ENCODE data around the gene PSAPL1.

The PSAPL1 gene

DNA sequence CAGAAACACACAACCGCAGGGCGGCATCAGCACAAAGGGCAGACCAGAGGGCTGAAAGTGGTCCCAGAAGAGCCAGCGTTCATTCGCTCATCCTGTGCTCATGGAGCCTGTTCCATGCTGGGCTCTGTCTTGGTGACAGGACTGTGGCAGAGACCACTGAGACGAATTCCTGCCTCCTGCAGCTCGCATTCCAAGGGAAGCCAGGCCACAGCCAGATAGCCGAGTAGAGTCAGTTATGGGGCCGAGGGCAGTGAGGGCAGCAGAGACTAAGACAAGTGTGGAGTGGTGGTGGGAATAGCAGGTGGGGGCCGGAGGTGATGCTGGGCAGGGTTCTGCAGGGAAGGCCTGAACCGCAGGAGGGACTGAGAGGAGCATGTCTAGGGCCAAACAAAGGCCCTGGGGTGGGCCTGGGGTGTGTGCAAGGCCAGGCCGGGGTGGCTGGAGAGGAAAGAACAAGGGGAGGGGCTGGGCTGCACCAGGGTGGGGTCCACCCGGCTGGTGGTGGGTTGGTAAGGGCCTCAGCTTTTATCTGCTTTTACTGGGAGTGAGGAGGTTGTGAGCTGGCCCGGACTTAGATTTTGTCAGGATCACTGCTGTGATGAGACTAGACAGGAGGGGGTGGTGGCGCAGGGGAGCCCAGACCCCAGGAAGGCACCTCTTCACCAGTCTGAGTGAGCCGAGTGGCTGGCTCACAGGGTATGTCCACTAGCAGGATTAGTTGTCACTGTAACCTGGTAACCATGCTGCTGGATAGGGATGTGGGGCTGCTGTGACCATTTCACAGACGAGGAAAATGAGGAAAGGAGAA is 6.3 kb downstream of the PSAPL1 start:
- no peak for DNase-seq (ENCODE audit: low read depth)
- no peak for TF ChIP-seq CTCF (conservative IDR thresholded peaks at IDR 0.05; ENCODE audit: low read depth, low read length)
- no peak overlapping the region for H3K4me3 ChIP-seq (ENCODE audit: low read length)

DNA sequence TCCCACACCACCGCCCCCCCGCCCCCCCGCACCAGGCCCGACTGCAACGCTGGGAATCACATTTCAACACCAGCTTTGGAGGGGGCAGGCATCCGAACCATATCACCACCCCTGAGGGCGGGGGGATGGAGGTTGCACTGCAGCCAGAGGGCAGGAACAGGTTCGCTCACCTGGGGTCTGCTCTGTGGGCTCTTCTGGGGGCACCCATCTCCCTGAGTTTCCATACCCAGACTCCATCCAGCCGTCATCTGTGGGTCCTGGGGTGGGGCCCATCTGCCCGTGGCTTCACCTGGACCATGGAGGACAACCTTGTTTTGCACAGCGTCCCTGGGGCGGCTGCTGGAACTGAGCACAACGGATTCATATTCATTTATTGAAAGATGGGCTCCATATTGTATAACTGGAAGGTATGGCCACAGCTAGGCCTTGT is 6.9 kb downstream of the PSAPL1 start:
- TF ChIP-seq CTCF (conservative IDR thresholded peaks at IDR 0.05; ENCODE audit: low read depth, low read length): no peak
- DNase-seq (ENCODE audit: low read depth): no peak
- no peak overlapping the region for H3K4me3 ChIP-seq (ENCODE audit: low read length)

DNA sequence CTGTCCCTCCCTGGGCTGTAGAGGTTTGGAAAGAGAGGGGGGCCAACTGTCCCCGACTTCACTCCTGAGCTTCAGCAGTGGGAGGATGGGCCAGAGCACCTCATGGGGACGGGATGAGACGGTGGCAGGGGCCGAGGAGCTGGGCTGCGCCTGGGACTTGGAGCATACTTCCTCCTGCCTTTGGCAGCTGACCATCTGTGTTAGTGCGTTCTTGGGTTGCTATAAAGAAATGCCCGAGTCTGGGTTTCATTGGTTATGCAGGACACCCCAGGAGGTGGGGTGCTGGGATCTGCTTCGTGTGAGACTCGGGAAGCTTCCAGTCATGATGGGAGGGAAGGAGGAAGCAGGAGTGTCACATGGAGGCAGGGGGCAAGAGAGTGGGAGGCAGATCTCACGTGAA is 7.4 kb downstream of the PSAPL1 start:
- no peak overlapping the region for H3K4me3 ChIP-seq (ENCODE audit: low read length)
- no peak for DNase-seq (ENCODE audit: low read depth)
- TF ChIP-seq CTCF (conservative IDR thresholded peaks at IDR 0.05; ENCODE audit: low read depth, low read length): no peak

DNA sequence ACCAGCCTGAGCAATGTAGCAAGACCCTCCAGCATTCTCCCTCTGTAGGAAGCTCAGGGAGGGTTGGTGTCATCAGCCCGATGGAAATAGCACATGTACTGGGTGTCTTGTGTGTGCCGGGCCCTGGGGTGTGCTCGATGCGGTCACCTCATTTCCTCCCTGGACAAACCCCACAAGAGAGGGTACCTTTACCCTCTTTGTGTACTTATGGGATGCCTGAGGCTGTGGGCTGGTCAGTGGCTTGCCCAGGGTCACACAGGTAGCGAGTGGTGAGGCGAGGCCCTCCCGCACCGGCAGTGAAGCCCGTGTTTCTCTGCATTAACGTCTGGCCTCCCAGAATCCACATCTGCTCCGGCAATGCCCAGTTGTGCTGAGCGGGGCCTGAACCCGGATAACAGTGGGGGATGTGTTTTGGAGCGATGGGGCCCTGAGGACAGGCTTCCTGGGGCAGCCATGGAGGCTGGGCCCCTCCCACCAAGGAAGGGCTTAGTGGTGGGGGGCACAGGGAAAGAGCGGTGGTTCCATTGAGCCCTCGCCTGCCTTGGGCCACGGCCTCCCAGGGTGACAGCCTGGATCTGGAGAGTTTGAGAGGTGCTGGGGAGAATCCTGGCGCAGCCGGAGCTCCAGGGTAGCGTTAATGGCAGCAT is 8.1 kb downstream of the PSAPL1 start:
- no peak for DNase-seq (ENCODE audit: low read depth)
- no peak overlapping the region for H3K4me3 ChIP-seq (ENCODE audit: low read length)
- no peak for TF ChIP-seq CTCF (conservative IDR thresholded peaks at IDR 0.05; ENCODE audit: low read depth, low read length)

DNA sequence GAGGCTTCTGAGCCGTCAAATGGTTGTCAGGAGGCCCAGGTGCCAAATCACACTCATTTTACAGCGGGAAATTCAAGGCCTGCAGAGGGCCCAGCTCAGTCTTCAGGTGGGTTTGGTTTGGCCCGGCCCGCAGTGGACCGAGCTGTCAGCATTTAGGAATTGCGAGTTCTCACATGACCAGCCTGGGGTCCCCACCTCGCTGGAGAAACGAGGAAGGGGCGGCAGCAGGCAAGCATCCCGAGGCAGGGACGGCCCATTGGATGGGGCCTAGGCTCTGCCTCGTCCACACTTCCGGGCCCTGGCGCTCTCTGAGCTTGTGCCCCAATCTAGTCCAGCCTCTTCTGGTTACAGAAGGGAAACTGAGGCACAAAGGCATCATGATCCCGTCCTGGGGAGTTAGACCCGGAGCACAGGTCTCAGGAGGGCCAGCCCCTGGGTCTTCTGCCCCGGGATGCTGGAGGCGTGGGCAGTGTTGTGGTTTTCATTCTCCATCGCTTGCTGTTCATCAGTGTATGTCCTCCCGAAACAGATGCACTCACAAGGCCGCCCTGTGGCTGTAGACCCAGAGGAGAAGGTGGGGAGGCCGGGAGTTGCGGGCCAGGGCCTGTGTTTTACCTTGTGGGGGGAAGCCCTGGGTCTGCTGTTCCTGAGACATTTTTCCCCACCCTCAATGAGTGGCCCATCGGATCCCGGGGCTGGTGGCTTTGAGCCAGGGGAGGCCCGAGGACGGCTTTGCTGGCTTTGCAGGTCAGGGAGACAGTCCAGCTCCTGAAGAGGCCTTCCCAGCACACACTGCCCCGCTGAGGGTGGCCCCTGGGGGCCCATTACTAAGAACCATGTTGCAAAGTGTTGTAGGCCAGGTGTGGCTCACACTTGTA is 8.9 kb downstream of the PSAPL1 start:
- TF ChIP-seq CTCF (conservative IDR thresholded peaks at IDR 0.05; ENCODE audit: low read depth, low read length): no peak
- no peak for DNase-seq (ENCODE audit: low read depth)

GRCh38 chr4:7425124-7425523 is 9.6 kb downstream of the PSAPL1 start:
- TF ChIP-seq CTCF (conservative IDR thresholded peaks at IDR 0.05; ENCODE audit: low read depth, low read length): no peak
- H3K4me3 ChIP-seq (ENCODE audit: low read length): no peak overlapping the region
- no peak for DNase-seq (ENCODE audit: low read depth)

More for the DNA sequence above, 8.9 kb downstream of the PSAPL1 start:
- no peak overlapping the region for H3K4me3 ChIP-seq (ENCODE audit: low read length)
